ENCODE results near the gene DMTF1. TPM values are rescaled to one million over a fixed set of nuclear protein-coding genes. Genes with fewer than 3 reads are reported as not detected.

Gene DMTF1
- total and polyA plus RNA-seq, 2 of the 4 experiments (the other 2 are of a cell fraction), result 59.0 to 69.0 TPM

DNA sequence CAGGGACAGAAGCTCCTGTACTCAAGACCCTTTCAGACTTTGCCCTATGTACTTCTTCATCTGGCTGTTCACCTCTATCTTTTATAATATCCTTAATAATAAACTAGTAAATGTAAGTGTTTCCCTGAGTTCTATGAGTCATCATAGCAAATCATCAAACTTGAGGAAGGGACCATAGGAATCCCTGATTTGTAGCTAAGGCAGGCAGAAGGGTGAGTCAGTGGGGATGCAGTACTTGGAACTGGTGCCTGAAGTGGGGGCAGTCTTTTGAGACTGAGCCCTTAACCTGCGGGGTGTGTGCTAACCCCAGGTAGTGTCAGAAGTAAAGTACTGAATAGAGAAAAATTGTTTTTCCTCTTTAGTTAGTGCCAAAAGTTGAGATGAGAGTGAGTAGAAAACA is 73.4 kb downstream of the DMTF1 start:
- in situ Hi-C loops (cut with MboI; ENCODE audit: low sequenced_read_pairs), result no loop called here
- CTCF ChIA-PET, result no interaction called here

More for the DNA sequence above, 73.4 kb downstream of the DMTF1 start:
- Histone ChIP-seq H2BK5ac (ENCODE audit: low read depth, low read length, poor library complexity, severe bottlenecking) (no peak overlapping the region), H2BK15ac (ENCODE audit: low read depth, low read length) (no peak overlapping the region), H2AFZ (replicated peaks; ENCODE audit: low read length, poor library complexity) (no peak overlapping the region), H3K79me1 (ENCODE audit: low read depth in 1 of 2, low read length in 2 of 2) (0 out of 4 replicates have a peak, but pooled peaks cover 0 to 2% of the 10 kb centered on the region in 2 experiments), H3K27me3 (ENCODE audit: control insufficient read depth, insufficient read depth, low read length) (peaks cover 8% of the 10 kb centered on the region), H3K4me2 (ENCODE audit: low read depth, low read length) (no peak overlapping the region), H2BK20ac (ENCODE audit: low read depth, low read length) (no peak overlapping the region), H3K14ac (replicated peaks; ENCODE audit: low read depth, low read length) (no peak overlapping the region), H4K20me1 (ENCODE audit: insufficient read depth, low read length) (no peaks in the 10 kb centered on the region), H3K56ac (ENCODE audit: extremely low read depth, insufficient read depth, low read length) (no peak overlapping the region), H3K27ac (ENCODE audit: insufficient read depth, low read length) (no peak overlapping the region), H3K4ac (ENCODE audit: low read depth, low read length) (no peak overlapping the region), H2BK120ac (ENCODE audit: low read depth, low read length) (no peak overlapping the region), H3K9ac (ENCODE audit: low read depth, low read length) (no peak overlapping the region), H3K4me3 (ENCODE audit: insufficient read depth, low read depth, low read length) (no peak overlapping the region), H2AK5ac (ENCODE audit: low read depth, low read length) (no peak overlapping the region), H3K9me3 (ENCODE audit: control insufficient read depth, insufficient read depth, low read length) (no peaks in the 10 kb centered on the region), H3K23ac (ENCODE audit: low read depth, low read length) (no peak overlapping the region), H4K5ac (ENCODE audit: low read depth, low read length) (no peak overlapping the region), H3K36me3 (ENCODE audit: control insufficient read depth, insufficient read depth, low read length) (no peaks in the 10 kb centered on the region), H3K4me1 (ENCODE audit: control insufficient read depth, insufficient read depth, low read length) (peaks cover 2% of the 10 kb centered on the region; the same call in 1 of the 2 replicates), H4K8ac (ENCODE audit: low read depth in 2 of 2, low read length in 2 of 2) (no peak overlapping the region), H3K18ac (ENCODE audit: low read depth, low read length) (no peak overlapping the region), H3K9me1 (ENCODE audit: insufficient read depth, low read length) (peaks cover 5% of the 10 kb centered on the region), H2AK9ac (replicated peaks; ENCODE audit: low read depth, low read length, poor library complexity) (no peak overlapping the region), H4K91ac (ENCODE audit: insufficient read depth, low read depth, low read length) (no peak overlapping the region)
- TF ChIP-seq CEBPB (IDR thresholded peaks at IDR 0.05; ENCODE audit: low read depth, low read length) (no peak), CHD1 (IDR thresholded peaks at IDR 0.05; ENCODE audit: low read depth, low read length) (no peak), MAZ (IDR thresholded peaks at IDR 0.05; ENCODE audit: borderline replicate concordance, low read depth, low read length) (no peak), BHLHE40 (IDR thresholded peaks at IDR 0.05; ENCODE audit: low read depth, low read length) (peak; percentile 23; the same call in 1 of the 2 replicates), ELK1 (IDR thresholded peaks at IDR 0.05; ENCODE audit: borderline replicate concordance, low read depth, low read length) (no peak), NFE2L2 (IDR thresholded peaks at IDR 0.05; ENCODE audit: low read depth, low read length) (no peak), FOS (IDR thresholded peaks at IDR 0.05; ENCODE audit: low read depth, low read length) (peak; percentile 54; the same call in 1 of the 2 replicates), RFX5 (IDR thresholded peaks at IDR 0.05; ENCODE audit: low read depth, low read length) (no peak), RAD21 (IDR thresholded peaks at IDR 0.05; ENCODE audit: low read length) (no peak), RCOR1 (IDR thresholded peaks at IDR 0.05; ENCODE audit: insufficient replicate concordance, low read length) (no peak)
- no CpG with 5 or more reads among the region's 1 CpG for WGBS, 2 experiments (ENCODE audit: extremely low coverage in 2 of 2, insufficient read length in 1 of 2)
- POLR2A ChIA-PET (ENCODE audit: unreplicated experiment), result no interaction called here
- DNase-seq, result peak; percentile 72
- peak; percentile 53 for ATAC-seq (ENCODE audit: low read depth)
- BruUV-seq (replicated peaks), result no TSS peak
- dilution Hi-C loops (cut with HindIII; ENCODE audit: low sequenced_read_pairs, unreplicated experiment) (no loop called here), intact Hi-C loops (cut with micrococcal nuclease) (no loop called here)

All from IMR-90 (cell line).